ENCODE results near the gene ILKAP. TPM values are rescaled to one million over a fixed set of nuclear protein-coding genes. Genes with fewer than 3 reads are reported as not detected.
A peak's percentile ranks its signal among the peaks of the same experiment; 100 is the strongest.

The ILKAP gene
- total RNA-seq, 4 donors from 2014 or later, result 27.3 to 36.0 (median 34.3) TPM

GRCh38 chr2:238140721-238141540, 62.6 kb downstream of the ILKAP start:
- Histone ChIP-seq H3K27me3 (no peaks in the 10 kb centered on the region), H3K4me3 (no peak overlapping the region), H3K9me3 (no peaks in the 10 kb centered on the region), H3K36me3 (peaks cover 0 to 15% (median 3%) of the 10 kb centered on the region in 4 donors), H3K4me1 (peaks cover 30 to 52% (median 38%) of the 10 kb centered on the region in 4 donors), H3K27ac (replicated peaks in 1 of 4) (no peak overlapping the region)
- DNase-seq (ENCODE audit: extremely low spot score), result no peak
- TF ChIP-seq CTCF (IDR thresholded peaks at IDR 0.05) (no peak), EP300 (IDR thresholded peaks at IDR 0.05) (no peak), POLR2A (IDR thresholded peaks at IDR 0.05; ENCODE audit: low read depth) (no peak), POLR2AphosphoS5 (IDR thresholded peaks at IDR 0.05) (no peak)
- intact Hi-C loops (cut with DNase I), result no loop called here
- WGBS, result 100% methylated on average over 1 of the region's 60 CpGs

DNA sequence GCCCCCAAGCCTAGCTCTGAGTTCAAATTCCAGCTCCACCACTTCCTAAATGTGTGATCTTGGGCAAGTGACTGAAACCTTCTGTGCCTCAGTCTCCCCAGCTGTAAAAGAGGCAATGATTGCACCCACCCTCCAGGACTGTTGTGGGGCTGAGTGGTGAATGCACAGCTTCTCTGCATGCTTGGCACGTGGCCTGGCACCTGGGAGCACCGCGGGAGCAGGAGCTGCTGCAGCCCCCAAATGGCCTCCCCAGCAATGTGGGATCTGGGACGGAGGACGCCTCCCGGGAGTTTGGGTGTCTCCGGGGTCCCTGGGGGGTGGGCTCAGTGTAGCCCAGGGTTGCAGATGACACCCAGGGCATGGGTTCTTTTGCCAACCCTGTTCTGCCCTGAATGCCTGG, 63.5 kb downstream of the ILKAP start:
- Histone ChIP-seq H3K27ac (replicated peaks in 1 of 4) (no peak overlapping the region), H3K27me3 (no peaks in the 10 kb centered on the region), H3K4me3 (no peak overlapping the region), H3K4me1 (peaks cover 30 to 52% (median 38%) of the 10 kb centered on the region in 4 donors), H3K36me3 (peaks cover 0 to 15% (median 3%) of the 10 kb centered on the region in 4 donors), H3K9me3 (no peaks in the 10 kb centered on the region)
- no peak for DNase-seq (ENCODE audit: extremely low spot score)
- intact Hi-C loops (cut with DNase I), result no loop called here
- 96% methylated on average over 4 of the region's 7 CpGs for WGBS
- TF ChIP-seq POLR2AphosphoS5 (IDR thresholded peaks at IDR 0.05), result no peak
- no peak for TF ChIP-seq CTCF (IDR thresholded peaks at IDR 0.05)
- no peak for TF ChIP-seq EP300 (IDR thresholded peaks at IDR 0.05)
- no peak for TF ChIP-seq POLR2A (IDR thresholded peaks at IDR 0.05; ENCODE audit: low read depth)

DNA sequence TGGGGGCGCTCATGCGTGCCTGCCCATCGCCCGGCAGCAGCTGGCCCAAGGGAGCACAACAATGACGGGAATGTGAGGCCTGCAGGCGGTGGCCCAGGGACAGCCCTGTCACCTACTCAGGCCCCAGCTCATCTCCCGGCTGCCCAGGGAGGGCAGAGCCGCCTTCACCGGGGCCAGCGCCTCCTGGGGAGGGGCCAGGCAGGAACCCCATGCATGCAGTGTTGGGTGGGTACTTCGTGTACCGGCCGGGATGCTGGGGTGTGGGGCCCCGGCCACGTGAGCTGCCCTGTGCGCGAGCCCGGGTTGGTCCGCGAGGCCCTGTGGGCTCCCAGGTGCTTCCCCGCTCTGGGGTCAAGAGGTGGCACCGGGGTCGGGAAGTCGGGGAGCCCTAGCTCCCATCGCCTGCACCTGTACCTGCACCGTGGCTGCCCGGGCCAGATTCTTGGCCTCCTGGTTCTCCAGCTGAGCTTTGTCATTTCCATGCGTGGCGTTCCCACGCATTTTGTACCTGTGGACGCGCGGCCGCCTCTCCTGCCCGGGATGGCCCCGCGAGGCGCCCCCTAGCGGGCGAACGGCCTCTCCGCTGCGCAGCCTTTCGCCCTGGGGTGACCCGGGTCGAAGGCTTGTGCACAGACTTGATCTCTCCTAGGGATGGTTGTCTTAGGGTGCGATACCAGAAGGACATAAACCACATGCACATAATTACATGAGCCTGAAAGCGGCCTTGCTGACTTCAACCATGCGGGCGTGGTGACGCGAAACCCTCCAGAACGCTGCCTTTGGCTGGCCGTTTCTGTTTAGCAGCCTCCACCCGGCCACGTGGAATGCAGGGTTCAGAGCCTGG, 64.1 kb downstream of the ILKAP start:
- Histone ChIP-seq H3K36me3 (peaks cover 0 to 11% (median 3%) of the 10 kb centered on the region in 4 donors), H3K4me1 (peaks cover 30 to 52% (median 38%) of the 10 kb centered on the region in 4 donors), H3K27me3 (no peaks in the 10 kb centered on the region), H3K27ac (replicated peaks in 1 of 4) (no peak overlapping the region), H3K9me3 (no peaks in the 10 kb centered on the region), H3K4me3 (peak overlapping the region; percentile 34 to 47 (median 40))
- DNase-seq (ENCODE audit: extremely low spot score), result no peak
- WGBS, result 63% methylated on average over 28 of the region's 56 CpGs
- peak in 2 of 3 experiments; percentile 22 to 54 for TF ChIP-seq CTCF (IDR thresholded peaks at IDR 0.05)
- TF ChIP-seq EP300 (IDR thresholded peaks at IDR 0.05), result no peak
- no peak for TF ChIP-seq POLR2AphosphoS5 (IDR thresholded peaks at IDR 0.05)
- TF ChIP-seq POLR2A (IDR thresholded peaks at IDR 0.05; ENCODE audit: low read depth), result no peak
- intact Hi-C loops (cut with DNase I), result no loop called here

DNA sequence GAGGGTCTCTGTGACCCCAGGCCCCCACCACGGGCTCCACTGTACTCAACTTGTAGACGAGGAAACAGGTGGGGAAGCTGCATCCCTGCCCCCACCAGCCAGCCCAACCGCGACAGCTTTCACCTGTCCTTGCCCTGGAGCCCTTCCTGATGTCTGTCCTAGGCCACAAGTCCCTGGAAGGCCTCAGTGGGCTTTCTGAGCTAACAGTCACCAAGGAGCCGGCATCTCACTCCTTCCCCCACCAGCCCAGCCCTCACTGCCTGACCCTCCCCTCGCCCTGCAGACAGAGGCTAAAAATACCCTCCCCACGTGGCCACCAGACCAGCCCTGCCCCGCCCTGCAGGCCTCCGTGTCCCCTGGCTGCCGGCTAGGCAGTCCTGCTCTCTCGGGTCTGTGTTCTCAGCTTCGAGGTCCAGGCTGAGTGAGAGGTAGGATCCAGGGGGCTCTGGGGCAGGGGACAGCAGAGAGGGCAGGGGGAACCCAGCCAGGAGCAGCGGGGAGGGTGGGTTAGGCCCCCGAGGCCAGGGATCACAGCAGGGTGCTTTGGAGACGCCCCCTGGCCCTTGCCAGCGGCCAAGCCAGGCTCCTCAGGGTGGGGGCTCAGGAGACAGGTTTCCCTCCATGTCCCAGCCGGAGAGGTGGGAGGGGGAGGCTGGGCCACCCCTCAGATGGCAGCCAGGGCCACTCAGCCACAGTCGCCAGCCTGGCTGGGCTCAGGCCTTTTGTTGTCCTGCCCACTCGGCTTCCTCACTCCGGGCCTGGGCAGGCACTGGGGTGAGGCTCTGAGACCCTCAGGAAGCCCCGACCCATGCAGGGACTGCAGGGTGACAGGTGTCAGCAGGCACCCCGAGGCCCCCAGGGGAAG, 64.9 kb downstream of the ILKAP start, which contains the start of gene KLHL30:
TSS of gene KLHL30 (plus strand) at position 338 of the 865 bp plus-strand sequence. CDS start 2,087 bp downstream, outside the sequence.
- Histone ChIP-seq H3K4me1 (peaks cover 26 to 50% (median 34%) of the 10 kb centered on the region in 4 donors), H3K4me3 (peak within 1 kb of the TSS; percentile 34 to 47 (median 40)), H3K27ac (replicated peaks in 1 of 4) (peak within 1 kb of the TSS in 1 of 4 donors; percentile 36)

More for the DNA sequence above, 64.9 kb downstream of the ILKAP start, which contains the start of gene KLHL30:
- no peaks in the 10 kb centered on the region for H3K9me3 ChIP-seq
- no peak for DNase-seq (ENCODE audit: extremely low spot score)
- intact Hi-C loops (cut with DNase I), result no loop called here
- no peaks in the 10 kb centered on the region for H3K27me3 ChIP-seq
- peaks cover 0 to 10% (median 3%) of the 10 kb centered on the region in 4 donors for H3K36me3 ChIP-seq
- WGBS, result 65% methylated on average over 10 of the region's 22 CpGs
- TF ChIP-seq POLR2AphosphoS5 (IDR thresholded peaks at IDR 0.05) (peak; percentile 36 to 41), POLR2A (IDR thresholded peaks at IDR 0.05; ENCODE audit: low read depth) (peak; percentile 62), EP300 (IDR thresholded peaks at IDR 0.05) (no peak)

All from esophagus muscularis mucosa (tissue), 4 donors.